Measurements from ENCODE around the gene KCP. TPM values are rescaled to one million over a fixed set of nuclear protein-coding genes. Genes with fewer than 3 reads are reported as not detected.

KCP gene
- total RNA-seq, 1 experiment from 2014 or later = 0.06 TPM

- no peak for DNase-seq (ENCODE audit: low read depth)
Observed at GRCh38 chr7:128939075-128939860, 28.8 kb upstream of the KCP start.

GRCh38 chr7:128938544-128939074, 28.1 kb upstream of the KCP start:
- no peak for DNase-seq (ENCODE audit: low read depth)

GRCh38 chr7:128937647-128938543, 27.4 kb upstream of the KCP start, which contains the start of gene IRF5:
TSS of gene IRF5 (plus strand) at chr7:128937927. CDS start at chr7:128942082, 4,155 bp downstream.
- DNase-seq (ENCODE audit: low read depth) = peak; percentile 66

GRCh38 chr7:128937271-128937646, 26.8 kb upstream of the KCP start:
- no peak for DNase-seq (ENCODE audit: low read depth)

GRCh38 chr7:128936798-128937197, 26.3 kb upstream of the KCP start:
- DNase-seq (ENCODE audit: low read depth) = no peak

GRCh38 chr7:128935342-128935730, 24.8 kb upstream of the KCP start:
- no peak for DNase-seq (ENCODE audit: low read depth)

- DNase-seq (ENCODE audit: low read depth) = no peak
Observed at GRCh38 chr7:128934361-128935341, 24.1 kb upstream of the KCP start.

GRCh38 chr7:128933180-128933891, 22.8 kb upstream of the KCP start:
- peak; percentile 52 for DNase-seq (ENCODE audit: low read depth)

GRCh38 chr7:128932862-128933179, 22.3 kb upstream of the KCP start:
- no peak for DNase-seq (ENCODE audit: low read depth)

- DNase-seq (ENCODE audit: low read depth) = no peak
Observed at GRCh38 chr7:128931965-128932861, 21.7 kb upstream of the KCP start.

- DNase-seq (ENCODE audit: low read depth) = no peak
Observed at GRCh38 chr7:128931190-128931798, 20.8 kb upstream of the KCP start.

- DNase-seq (ENCODE audit: low read depth) = no peak
Observed at GRCh38 chr7:128928882-128929788, 18.6 kb upstream of the KCP start.

GRCh38 chr7:128928159-128928813, 17.8 kb upstream of the KCP start:
- DNase-seq (ENCODE audit: low read depth) = peak; percentile 7

GRCh38 chr7:128924707-128925588, 14.4 kb upstream of the KCP start:
- DNase-seq (ENCODE audit: low read depth) = no peak

GRCh38 chr7:128923411-128923800, 12.9 kb upstream of the KCP start:
- peak; percentile 2 for DNase-seq (ENCODE audit: low read depth)

GRCh38 chr7:128922496-128923410, 12.2 kb upstream of the KCP start:
- DNase-seq (ENCODE audit: low read depth) = no peak
